WERI-Rb-1 (cell line): ENCODE measurements around the gene AMBP.

Experiments
- DNase-seq: peaks from one replicate; pipeline ENCODE4 v3.0.0-alpha.2; 2020
- H3K27ac ChIP-seq: fragments of 250-450 bp; sonication (Bioruptor Pico); 2 replicates; pipeline ENCODE4 v1.5.1; 2020; ENCODE audit warnings: mild to moderate bottlenecking, moderate library complexity
- H3K27me3 ChIP-seq: fragments of 250-450 bp; sonication (Bioruptor Pico); 2 replicates; pipeline ENCODE4 v1.5.1; 2021; ENCODE audit warnings: mild to moderate bottlenecking, low read depth, moderate library complexity; ENCODE audit not compliant: insufficient read depth, severe bottlenecking
- H3K36me3 ChIP-seq: fragments of 250-450 bp; sonication (Bioruptor Pico); 2 replicates; pipeline ENCODE4 v1.5.1; 2020; ENCODE audit warnings: mild to moderate bottlenecking, moderate library complexity
- H3K4me3 ChIP-seq: 2 replicates; pipeline ENCODE4 v1.5.1; 2011; ENCODE audit warnings: low read depth, mild to moderate bottlenecking, control low read depth, low read length
- H3K9me3 ChIP-seq: fragments of 250-450 bp; sonication (Bioruptor Pico); 2 replicates; pipeline ENCODE4 v1.5.1; 2021; ENCODE audit warnings: mild to moderate bottlenecking, moderate library complexity; ENCODE audit not compliant: severe bottlenecking
- CTCF ChIP-seq: IDR thresholded peaks from 2 replicates; pipeline ENCODE4 v1.5.1; 2011; ENCODE audit warnings: low read depth, mild to moderate bottlenecking, control low read depth, inconsistent platforms, low read length

The AMBP gene

GRCh38 chr9:114096041-114096511 lies 18.0 kb upstream of the AMBP start:
- DNase-seq, result peak; percentile 68
- peak; percentile 79 for TF ChIP-seq CTCF

GRCh38 chr9:114094971-114095370 lies 16.9 kb upstream of the AMBP start:
- Histone ChIP-seq H3K36me3 (peaks cover 79% of the 10 kb centered on the region), H3K9me3 (peaks cover 2% of the 10 kb centered on the region), H3K27ac (no peak overlapping the region), H3K27me3 (no peaks in the 10 kb centered on the region), H3K4me3 (no peak overlapping the region)
- no peak for TF ChIP-seq CTCF
- no peak for DNase-seq

More at GRCh38 chr9:114096041-114096511, 18.0 kb upstream of the AMBP start:
- peaks cover 2% of the 10 kb centered on the region for H3K9me3 ChIP-seq
- H3K27ac ChIP-seq, result no peak overlapping the region
- H3K36me3 ChIP-seq, result peaks cover 68% of the 10 kb centered on the region
- no peak overlapping the region for H3K4me3 ChIP-seq
- no peaks in the 10 kb centered on the region for H3K27me3 ChIP-seq

GRCh38 chr9:114093761-114094505 lies 15.8 kb upstream of the AMBP start:
- H3K4me3 ChIP-seq, result no peak overlapping the region
- no peak for DNase-seq
- no peak for TF ChIP-seq CTCF
- H3K27ac ChIP-seq, result no peak overlapping the region
- peaks cover 81% of the 10 kb centered on the region for H3K36me3 ChIP-seq
- peaks cover 2% of the 10 kb centered on the region for H3K9me3 ChIP-seq
- no peaks in the 10 kb centered on the region for H3K27me3 ChIP-seq

GRCh38 chr9:114093031-114093471 lies 15.0 kb upstream of the AMBP start:
- H3K27ac ChIP-seq, result no peak overlapping the region
- no peak overlapping the region for H3K4me3 ChIP-seq
- no peak for DNase-seq
- TF ChIP-seq CTCF, result no peak
- peaks cover 2% of the 10 kb centered on the region for H3K9me3 ChIP-seq
- H3K36me3 ChIP-seq, result peaks cover 81% of the 10 kb centered on the region
- H3K27me3 ChIP-seq, result no peaks in the 10 kb centered on the region

- peaks cover 2% of the 10 kb centered on the region for H3K9me3 ChIP-seq
- TF ChIP-seq CTCF, result no peak
- DNase-seq, result no peak
- H3K27me3 ChIP-seq, result no peaks in the 10 kb centered on the region
- no peak overlapping the region for H3K27ac ChIP-seq
- H3K4me3 ChIP-seq, result no peak overlapping the region
- H3K36me3 ChIP-seq, result peaks cover 74% of the 10 kb centered on the region
These were observed 14.2 kb upstream of the AMBP start for GRCh38 chr9:114092336-114092735.

GRCh38 chr9:114091711-114092110 lies 13.6 kb upstream of the AMBP start:
- TF ChIP-seq CTCF, result no peak
- Histone ChIP-seq H3K9me3 (peaks cover 2% of the 10 kb centered on the region), H3K27ac (no peak overlapping the region), H3K36me3 (peaks cover 68% of the 10 kb centered on the region), H3K4me3 (no peak overlapping the region), H3K27me3 (no peaks in the 10 kb centered on the region)
- DNase-seq, result no peak
